Liver (tissue), 9 donors: ENCODE data around the gene SMG6. TPM values are rescaled to one million over a fixed set of nuclear protein-coding genes. Genes with fewer than 3 reads are reported as not detected.

Experiments
- DNase-seq: peaks from one replicate; pipeline ENCODE4 v3.0.0-alpha.2; 2017; ENCODE audit warnings: low spot score
- H3K27ac ChIP-seq, 2 donors: one replicate each; pipeline ENCODE4 v1.7.0; 2013; ENCODE audit warnings: inconsistent platforms in 2 of 2, low read length in 2 of 2, control low read depth in 1 of 2, low read depth in 1 of 2, mild to moderate bottlenecking in 1 of 2
- H3K27me3 ChIP-seq, 4 donors: one replicate each; pipeline versions ENCODE4 v1.6.1 to v1.7.0; 2013; ENCODE audit warnings: low read length in 3 of 4, inconsistent platforms in 1 of 4, mild to moderate bottlenecking in 1 of 4, moderate library complexity in 1 of 4; ENCODE audit not compliant: control insufficient read depth in 4 of 4, insufficient read depth in 4 of 4
- H3K36me3 ChIP-seq, 4 donors: one replicate each; pipeline versions ENCODE4 v1.6.1 to v1.7.0; 2013; ENCODE audit warnings: low read length in 3 of 4, mild to moderate bottlenecking in 3 of 4, low read depth in 1 of 4, moderate library complexity in 1 of 4; ENCODE audit not compliant: control insufficient read depth in 4 of 4, insufficient read depth in 3 of 4
- H3K4me1 ChIP-seq, 4 donors: one replicate each; pipeline versions ENCODE4 v1.6.1 to v1.7.0; 2013; ENCODE audit warnings: low read length in 3 of 4, mild to moderate bottlenecking in 3 of 4, moderate library complexity in 1 of 4; ENCODE audit not compliant: control insufficient read depth in 4 of 4, insufficient read depth in 4 of 4
- H3K4me3 ChIP-seq, 3 donors: one replicate each; pipeline versions ENCODE4 v1.6.1 to v1.7.0; 2013; ENCODE audit warnings: low read length in 3 of 3, control low read depth in 1 of 3, low read depth in 1 of 3, mild to moderate bottlenecking in 1 of 3
- H3K9ac ChIP-seq, 2 donors: one replicate each; pipeline ENCODE4 v1.7.0; 2013; ENCODE audit warnings: low read length in 2 of 2, mild to moderate bottlenecking in 2 of 2, moderate library complexity in 2 of 2, control low read depth in 1 of 2, low read depth in 1 of 2
- H3K9me3 ChIP-seq, 4 donors: one replicate each; pipeline versions ENCODE4 v1.6.1 to v1.7.0; 2013; ENCODE audit warnings: low read length in 3 of 4; ENCODE audit not compliant: control insufficient read depth in 4 of 4
- FOXA1 ChIP-seq: IDR thresholded peaks from 2 replicates; pipeline ENCODE4 v1.6.1; 2016; ENCODE audit warnings: antibody characterized with exemption
- FOXA2 ChIP-seq: IDR thresholded peaks from 2 replicates; pipeline ENCODE4 v1.6.1; 2016; ENCODE audit warnings: antibody characterized with exemption
- GABPA ChIP-seq, 2 donors: IDR thresholded peaks in 1 of 2; conservative IDR thresholded peaks in 1 of 2; 2 replicates each; pipeline ENCODE4 v1.6.1; 2016; ENCODE audit warnings: antibody characterized with exemption in 2 of 2, mild to moderate bottlenecking in 1 of 2, moderate library complexity in 1 of 2
- JUND ChIP-seq, 2 donors: IDR thresholded peaks; 2 replicates each; pipeline ENCODE4 v1.6.1; 2016; ENCODE audit warnings: antibody characterized with exemption in 2 of 2
- NR2F2 ChIP-seq: IDR thresholded peaks from 2 replicates; pipeline ENCODE4 v1.6.1; 2016; ENCODE audit warnings: antibody characterized with exemption
- RAD21 ChIP-seq, 2 donors: IDR thresholded peaks; 2 replicates each; pipeline ENCODE4 v1.6.1; 2016; ENCODE audit warnings: antibody characterized with exemption in 2 of 2, mild to moderate bottlenecking in 2 of 2
- RXRA ChIP-seq, 2 donors: IDR thresholded peaks; 2 replicates each; pipeline ENCODE4 v1.6.1; 2017 to 2018; ENCODE audit warnings: antibody characterized with exemption in 2 of 2, mild to moderate bottlenecking in 1 of 2
- SP1 ChIP-seq: IDR thresholded peaks from 2 replicates; pipeline ENCODE4 v1.6.1; 2018; ENCODE audit warnings: antibody characterized with exemption, mild to moderate bottlenecking
- TAF1 ChIP-seq: conservative IDR thresholded peaks from 2 replicates; pipeline ENCODE4 v1.6.1; 2016; ENCODE audit warnings: antibody characterized with exemption, mild to moderate bottlenecking
- YY1 ChIP-seq: IDR thresholded peaks from 2 replicates; pipeline ENCODE4 v1.6.1; 2016; ENCODE audit warnings: antibody characterized with exemption, mild to moderate bottlenecking
- WGBS: extraction: QIAGEN DNeasy Blood & Tissue Kit; methylation state at CpG from one replicate; pipeline ENCODE4 v1.1.7; 2013; 5-methylcytosine and 5-hydroxymethylcytosine counted together
- polyA plus RNA-seq, 2 donors: library from polyadenylated mRNA; stranded (reverse) in 1 of 2; unstranded in 1 of 2; fragments of 200-250 nt in 1 of 2; fragments of >200 nt in 1 of 2; fragmentation: Nextera tagmentation in 1 of 2; extraction: Ambion mirVana in 1 of 2; gene quantifications; one replicate each; pipeline versions ENCODE4 v1.2.1 to v1.2.3, GENCODE V29; 2013 to 2015
- total RNA-seq, 2 donors: library from RNA; depleted of rRNA; stranded (reverse); fragments of >200 nt; gene quantifications; one replicate each; pipeline ENCODE4 v1.2.3, GENCODE V29; 2014
- TF ChIP-seq, protein P1 (sequence below): IDR thresholded peaks from 2 replicates; pipeline ENCODE4 v1.6.1; 2016; ENCODE audit warnings: antibody characterized with exemption, mild to moderate bottlenecking
- TF ChIP-seq, protein P2 (sequence below): fragments of 150-350 bp; IDR thresholded peaks from 2 replicates; pipeline ENCODE4 v1.5.1; 2017; ENCODE audit warnings: improper control_type of control experiment, low read depth, low read length; ENCODE audit not compliant: missing input control
- TF ChIP-seq, protein P3 (sequence below): IDR thresholded peaks from 2 replicates; pipeline ENCODE4 v1.6.1; 2016; ENCODE audit warnings: antibody characterized with exemption
- TF ChIP-seq, protein P4 (sequence below): IDR thresholded peaks from 2 replicates; pipeline ENCODE4 v1.6.1; 2016; ENCODE audit warnings: antibody characterized with exemption
- TF ChIP-seq, protein P5 (sequence below): IDR thresholded peaks from 2 replicates; pipeline ENCODE4 v1.6.1; 2016; ENCODE audit warnings: antibody characterized with exemption
- donor health status: healthy.
- donor health status: healthy.
- donor health status: healthy.
- donor health status: healthy.
- donor health status: healthy.

The SMG6 gene
- total and polyA plus RNA-seq, 4 donors: 4.9 to 12.0 (median 8.2) TPM

DNA sequence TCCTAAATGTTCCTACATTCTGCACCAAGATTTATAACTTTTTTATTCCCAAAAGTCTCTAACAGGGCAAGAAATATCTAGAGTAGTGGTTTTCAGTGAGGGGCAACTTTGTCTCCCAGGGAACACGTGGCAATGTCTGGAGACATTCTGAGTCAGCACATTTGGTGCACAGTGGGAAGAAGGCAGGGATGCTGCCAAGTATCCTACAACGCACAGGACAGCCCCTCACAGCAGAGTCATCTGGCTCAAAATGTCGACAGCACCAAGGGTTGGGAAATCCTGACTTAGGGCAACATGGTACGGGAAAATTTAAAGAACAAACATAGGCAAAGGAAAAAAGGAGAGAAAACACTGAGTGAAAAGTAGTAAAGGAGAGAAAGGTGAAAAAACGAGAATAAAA is 61.8 kb downstream of the SMG6 start:
- Histone ChIP-seq H3K27me3 (no peaks in the 10 kb centered on the region), H3K27ac (no peak overlapping the region), H3K4me1 (peaks cover 0 to 3% (median 0%) of the 10 kb centered on the region in 4 donors), H3K4me3 (no peak overlapping the region), H3K36me3 (peaks cover 0 to 4% (median 2%) of the 10 kb centered on the region in 4 donors), H3K9ac (no peak overlapping the region), H3K9me3 (no peaks in the 10 kb centered on the region)
- no peak for DNase-seq
- 83% methylated on average over 5 of the region's 5 CpGs for WGBS
- TF ChIP-seq, protein P1, sequence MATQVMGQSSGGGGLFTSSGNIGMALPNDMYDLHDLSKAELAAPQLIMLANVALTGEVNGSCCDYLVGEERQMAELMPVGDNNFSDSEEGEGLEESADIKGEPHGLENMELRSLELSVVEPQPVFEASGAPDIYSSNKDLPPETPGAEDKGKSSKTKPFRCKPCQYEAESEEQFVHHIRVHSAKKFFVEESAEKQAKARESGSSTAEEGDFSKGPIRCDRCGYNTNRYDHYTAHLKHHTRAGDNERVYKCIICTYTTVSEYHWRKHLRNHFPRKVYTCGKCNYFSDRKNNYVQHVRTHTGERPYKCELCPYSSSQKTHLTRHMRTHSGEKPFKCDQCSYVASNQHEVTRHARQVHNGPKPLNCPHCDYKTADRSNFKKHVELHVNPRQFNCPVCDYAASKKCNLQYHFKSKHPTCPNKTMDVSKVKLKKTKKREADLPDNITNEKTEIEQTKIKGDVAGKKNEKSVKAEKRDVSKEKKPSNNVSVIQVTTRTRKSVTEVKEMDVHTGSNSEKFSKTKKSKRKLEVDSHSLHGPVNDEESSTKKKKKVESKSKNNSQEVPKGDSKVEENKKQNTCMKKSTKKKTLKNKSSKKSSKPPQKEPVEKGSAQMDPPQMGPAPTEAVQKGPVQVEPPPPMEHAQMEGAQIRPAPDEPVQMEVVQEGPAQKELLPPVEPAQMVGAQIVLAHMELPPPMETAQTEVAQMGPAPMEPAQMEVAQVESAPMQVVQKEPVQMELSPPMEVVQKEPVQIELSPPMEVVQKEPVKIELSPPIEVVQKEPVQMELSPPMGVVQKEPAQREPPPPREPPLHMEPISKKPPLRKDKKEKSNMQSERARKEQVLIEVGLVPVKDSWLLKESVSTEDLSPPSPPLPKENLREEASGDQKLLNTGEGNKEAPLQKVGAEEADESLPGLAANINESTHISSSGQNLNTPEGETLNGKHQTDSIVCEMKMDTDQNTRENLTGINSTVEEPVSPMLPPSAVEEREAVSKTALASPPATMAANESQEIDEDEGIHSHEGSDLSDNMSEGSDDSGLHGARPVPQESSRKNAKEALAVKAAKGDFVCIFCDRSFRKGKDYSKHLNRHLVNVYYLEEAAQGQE: no peak
- TF ChIP-seq FOXA1 (no peak), YY1 (no peak), NR2F2 (no peak), JUND (IDR thresholded peaks at IDR 0.05) (no peak), GABPA (IDR thresholded peaks at IDR 0.05 in 1 of 2, conservative IDR thresholded peaks at IDR 0.05 in 1 of 2) (no peak), FOXA2 (no peak)
- TF ChIP-seq, protein P2, sequence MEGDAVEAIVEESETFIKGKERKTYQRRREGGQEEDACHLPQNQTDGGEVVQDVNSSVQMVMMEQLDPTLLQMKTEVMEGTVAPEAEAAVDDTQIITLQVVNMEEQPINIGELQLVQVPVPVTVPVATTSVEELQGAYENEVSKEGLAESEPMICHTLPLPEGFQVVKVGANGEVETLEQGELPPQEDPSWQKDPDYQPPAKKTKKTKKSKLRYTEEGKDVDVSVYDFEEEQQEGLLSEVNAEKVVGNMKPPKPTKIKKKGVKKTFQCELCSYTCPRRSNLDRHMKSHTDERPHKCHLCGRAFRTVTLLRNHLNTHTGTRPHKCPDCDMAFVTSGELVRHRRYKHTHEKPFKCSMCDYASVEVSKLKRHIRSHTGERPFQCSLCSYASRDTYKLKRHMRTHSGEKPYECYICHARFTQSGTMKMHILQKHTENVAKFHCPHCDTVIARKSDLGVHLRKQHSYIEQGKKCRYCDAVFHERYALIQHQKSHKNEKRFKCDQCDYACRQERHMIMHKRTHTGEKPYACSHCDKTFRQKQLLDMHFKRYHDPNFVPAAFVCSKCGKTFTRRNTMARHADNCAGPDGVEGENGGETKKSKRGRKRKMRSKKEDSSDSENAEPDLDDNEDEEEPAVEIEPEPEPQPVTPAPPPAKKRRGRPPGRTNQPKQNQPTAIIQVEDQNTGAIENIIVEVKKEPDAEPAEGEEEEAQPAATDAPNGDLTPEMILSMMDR: no peak
- TF ChIP-seq, protein P3, sequence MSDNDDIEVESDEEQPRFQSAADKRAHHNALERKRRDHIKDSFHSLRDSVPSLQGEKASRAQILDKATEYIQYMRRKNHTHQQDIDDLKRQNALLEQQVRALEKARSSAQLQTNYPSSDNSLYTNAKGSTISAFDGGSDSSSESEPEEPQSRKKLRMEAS: no peak

DNA sequence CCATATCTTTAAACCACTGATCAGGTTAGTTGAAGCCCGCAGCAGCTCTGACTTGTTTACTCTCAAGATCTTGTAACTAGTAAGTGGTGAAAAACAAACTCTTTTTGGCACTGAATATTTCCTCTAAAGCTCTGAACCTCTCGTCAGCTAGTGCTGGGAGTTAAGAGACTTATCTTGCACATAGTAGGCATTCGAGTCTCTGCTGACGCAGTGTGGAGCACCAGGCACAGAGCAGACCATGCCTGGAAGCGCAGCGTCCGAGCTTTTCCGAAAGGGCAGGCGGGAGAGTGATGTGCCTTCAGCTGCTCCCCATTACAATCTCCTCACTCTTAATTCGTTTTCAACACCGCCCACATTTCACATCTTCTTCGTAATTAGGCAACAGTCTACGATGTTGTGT is 63.0 kb downstream of the SMG6 start:
- no peak for TF ChIP-seq RXRA (IDR thresholded peaks at IDR 0.05)
- TF ChIP-seq SP1: no peak
- no peak for TF ChIP-seq FOXA1
- no peak for TF ChIP-seq TAF1
- TF ChIP-seq FOXA2: no peak
- TF ChIP-seq, protein P4, sequence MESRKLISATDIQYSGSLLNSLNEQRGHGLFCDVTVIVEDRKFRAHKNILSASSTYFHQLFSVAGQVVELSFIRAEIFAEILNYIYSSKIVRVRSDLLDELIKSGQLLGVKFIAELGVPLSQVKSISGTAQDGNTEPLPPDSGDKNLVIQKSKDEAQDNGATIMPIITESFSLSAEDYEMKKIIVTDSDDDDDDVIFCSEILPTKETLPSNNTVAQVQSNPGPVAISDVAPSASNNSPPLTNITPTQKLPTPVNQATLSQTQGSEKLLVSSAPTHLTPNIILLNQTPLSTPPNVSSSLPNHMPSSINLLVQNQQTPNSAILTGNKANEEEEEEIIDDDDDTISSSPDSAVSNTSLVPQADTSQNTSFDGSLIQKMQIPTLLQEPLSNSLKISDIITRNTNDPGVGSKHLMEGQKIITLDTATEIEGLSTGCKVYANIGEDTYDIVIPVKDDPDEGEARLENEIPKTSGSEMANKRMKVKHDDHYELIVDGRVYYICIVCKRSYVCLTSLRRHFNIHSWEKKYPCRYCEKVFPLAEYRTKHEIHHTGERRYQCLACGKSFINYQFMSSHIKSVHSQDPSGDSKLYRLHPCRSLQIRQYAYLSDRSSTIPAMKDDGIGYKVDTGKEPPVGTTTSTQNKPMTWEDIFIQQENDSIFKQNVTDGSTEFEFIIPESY: no peak
- TF ChIP-seq, protein P1: no peak
- TF ChIP-seq JUND (IDR thresholded peaks at IDR 0.05): no peak
- no peak for TF ChIP-seq NR2F2
- TF ChIP-seq, protein P3: no peak
- TF ChIP-seq GABPA (IDR thresholded peaks at IDR 0.05 in 1 of 2, conservative IDR thresholded peaks at IDR 0.05 in 1 of 2): no peak
- TF ChIP-seq YY1: no peak
- TF ChIP-seq RAD21 (IDR thresholded peaks at IDR 0.05): no peak
- TF ChIP-seq, protein P5, sequence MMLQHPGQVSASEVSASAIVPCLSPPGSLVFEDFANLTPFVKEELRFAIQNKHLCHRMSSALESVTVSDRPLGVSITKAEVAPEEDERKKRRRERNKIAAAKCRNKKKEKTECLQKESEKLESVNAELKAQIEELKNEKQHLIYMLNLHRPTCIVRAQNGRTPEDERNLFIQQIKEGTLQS: no peak
- Histone ChIP-seq H3K27ac (peak overlapping the region in 1 of 2 donors; percentile 6), H3K36me3 (peaks cover 0 to 7% (median 3%) of the 10 kb centered on the region in 4 donors), H3K4me1 (peaks cover 0 to 3% (median 0%) of the 10 kb centered on the region in 4 donors), H3K4me3 (no peak overlapping the region), H3K27me3 (no peaks in the 10 kb centered on the region), H3K9ac (no peak overlapping the region), H3K9me3 (no peaks in the 10 kb centered on the region)
- WGBS: 90% methylated on average over 13 of the region's 13 CpGs
- DNase-seq: no peak
